ENCODE results near the gene TEK.
A peak's percentile ranks its signal among the peaks of the same experiment; 100 is the strongest.

TEK gene

GRCh38 chr9:27276193-27277030 is 167.4 kb downstream of the TEK start:
- DNase-seq, result peak; percentile 60
- in situ Hi-C loops (cut with HindIII; ENCODE audit: low pct_ligation_motif_present, low pct_unique_long_range_greater_than_20kb, low sequenced_read_pairs), result no loop called here

- DNase-seq, result no peak
- in situ Hi-C loops (cut with HindIII; ENCODE audit: low pct_ligation_motif_present, low pct_unique_long_range_greater_than_20kb, low sequenced_read_pairs), result no loop called here
These were observed 169.3 kb downstream of the TEK start for GRCh38 chr9:27278374-27278773.

GRCh38 chr9:27279611-27280010 is 170.6 kb downstream of the TEK start:
- in situ Hi-C loops (cut with HindIII; ENCODE audit: low pct_ligation_motif_present, low pct_unique_long_range_greater_than_20kb, low sequenced_read_pairs), result no loop called here
- no peak for DNase-seq

Data from ACHN (cell line).